DMS153 treated with DMSO at 0.1 percent for 48 hours (cell line): ENCODE data around the gene TUBB8.
"Not testable (repeated sequence)": the region's sequence is repeated elsewhere in the genome, so short reads cannot be mapped to it uniquely, and the experiment has no call there.

Source experiments
- DNase-seq: peaks from one replicate; lab custom pipeline; 2025; ENCODE audit not compliant: unreplicated experiment; lab: John Stamatoyannopoulos, UW

The TUBB8 gene

DNA sequence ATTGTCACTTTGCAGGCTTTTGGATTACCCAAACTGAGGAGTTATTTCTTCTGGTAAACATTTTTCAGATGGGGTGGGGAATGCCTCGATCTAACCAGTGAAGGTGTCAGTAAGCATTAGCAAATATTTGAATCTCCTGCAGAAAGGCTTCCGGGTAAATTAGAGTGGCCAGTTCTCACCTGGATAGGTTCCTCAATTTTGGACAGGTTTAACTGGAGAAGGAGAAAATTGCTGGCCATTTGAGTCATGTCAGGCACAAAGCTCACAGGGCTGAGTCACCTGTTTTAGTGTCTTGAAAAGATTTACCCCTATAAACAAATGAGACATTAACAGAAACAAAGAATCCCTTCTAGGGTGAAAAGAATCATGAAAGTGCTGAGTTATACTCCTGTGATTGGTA, 830 bp upstream of the TUBB8 start:
- not testable (repeated sequence) for DNase-seq

DNA sequence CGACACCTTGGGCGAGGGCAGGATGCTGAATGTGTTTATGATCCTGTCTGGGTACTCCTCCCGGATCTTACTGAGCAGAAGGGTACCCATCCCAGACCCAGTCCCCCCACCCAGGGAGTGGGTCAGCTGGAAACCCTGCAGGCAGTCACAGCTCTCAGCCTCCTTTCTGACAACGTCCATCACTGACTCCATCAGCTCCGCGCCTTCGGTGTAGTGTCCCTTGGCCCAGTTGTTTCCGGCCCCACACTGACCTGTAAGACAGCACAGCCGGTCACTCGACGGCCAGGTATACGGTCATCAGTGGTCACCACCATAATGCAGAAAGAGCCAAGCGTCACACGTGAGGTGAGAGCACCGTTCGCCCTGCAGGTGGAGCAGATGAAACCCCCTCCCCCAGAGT, 1.2 kb downstream of the TUBB8 start:
- DNase-seq = not testable (repeated sequence)

DNA sequence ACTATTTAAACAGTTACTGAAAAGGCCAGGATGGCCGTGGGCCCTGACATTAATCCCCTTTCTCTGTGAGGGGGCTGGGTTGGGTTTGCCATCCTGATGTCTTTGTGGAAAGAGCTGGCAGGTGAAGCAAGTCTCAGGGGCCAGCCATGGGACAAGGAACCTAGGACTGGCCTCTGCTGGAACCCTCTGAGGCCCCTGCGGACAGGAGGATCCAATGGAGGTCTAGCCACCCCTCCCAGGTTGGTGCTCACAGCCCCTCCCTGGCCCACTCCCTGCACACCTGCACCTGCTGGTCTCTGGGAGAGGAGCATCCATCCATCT, 35.8 kb downstream of the TUBB8 start:
- DNase-seq = not testable (repeated sequence)

DNA sequence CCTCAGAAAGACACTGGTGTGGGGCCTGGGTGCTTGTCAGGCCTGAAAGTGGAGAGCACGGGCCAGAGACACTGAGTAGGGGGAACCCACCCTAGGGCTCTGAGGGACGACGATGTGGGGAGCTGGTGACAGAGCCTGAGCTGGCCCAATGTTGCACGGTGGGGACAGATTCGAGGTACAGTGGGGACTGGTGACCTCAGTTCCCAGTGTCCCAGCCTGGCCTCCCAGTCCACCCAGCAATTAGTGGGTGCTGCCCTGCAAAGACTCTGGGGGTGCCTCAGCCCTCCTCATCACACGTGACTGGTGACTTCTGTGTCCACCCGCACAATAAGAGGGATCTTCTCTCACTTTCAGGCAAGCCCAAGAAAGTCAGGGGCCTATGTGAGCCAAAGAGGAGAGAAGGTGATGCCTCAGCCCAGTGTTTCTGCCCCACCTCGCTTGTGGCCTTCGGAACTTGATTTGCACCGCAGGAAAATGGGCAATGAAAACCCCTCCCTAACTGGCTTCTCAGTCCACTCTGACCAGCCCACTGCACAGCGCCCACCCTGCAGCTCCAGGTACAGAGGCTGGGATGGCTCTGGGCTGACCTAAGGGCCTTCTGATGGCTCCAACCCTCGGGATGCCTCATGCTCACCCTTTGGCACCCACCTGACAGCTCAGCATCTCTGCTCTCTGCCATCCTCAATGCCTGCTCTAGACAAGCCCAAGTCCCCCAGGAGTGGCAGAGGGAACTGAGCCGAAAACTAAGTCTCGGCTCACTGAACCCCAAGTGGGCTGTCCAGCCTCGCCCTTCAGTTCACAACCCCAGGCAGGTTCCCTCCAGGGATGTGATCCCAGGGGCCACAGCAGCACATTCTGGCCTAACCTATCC, 36.4 kb downstream of the TUBB8 start:
- not testable (repeated sequence) for DNase-seq

DNA sequence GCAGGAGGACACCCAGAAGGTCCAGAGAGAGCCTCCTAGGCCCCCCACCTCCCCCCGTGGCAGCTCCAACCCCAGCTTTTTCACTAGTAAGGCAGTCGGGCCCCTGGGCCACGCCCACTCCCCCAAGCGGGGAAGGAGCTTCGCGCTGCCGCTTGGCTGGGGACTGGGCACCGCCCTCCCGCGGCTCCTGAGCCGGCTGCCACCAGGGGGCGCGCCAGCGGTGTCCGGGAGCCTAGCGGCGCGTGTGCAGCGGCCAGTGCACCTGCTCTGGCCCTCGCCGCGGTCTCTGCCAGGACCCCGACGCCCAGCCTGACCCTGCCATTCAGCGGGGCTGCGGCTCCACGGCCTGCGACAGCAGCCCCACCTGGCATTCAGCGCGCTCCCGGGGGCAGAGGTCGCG, 37.8 kb downstream of the TUBB8 start:
- DNase-seq = not testable (repeated sequence)

DNA sequence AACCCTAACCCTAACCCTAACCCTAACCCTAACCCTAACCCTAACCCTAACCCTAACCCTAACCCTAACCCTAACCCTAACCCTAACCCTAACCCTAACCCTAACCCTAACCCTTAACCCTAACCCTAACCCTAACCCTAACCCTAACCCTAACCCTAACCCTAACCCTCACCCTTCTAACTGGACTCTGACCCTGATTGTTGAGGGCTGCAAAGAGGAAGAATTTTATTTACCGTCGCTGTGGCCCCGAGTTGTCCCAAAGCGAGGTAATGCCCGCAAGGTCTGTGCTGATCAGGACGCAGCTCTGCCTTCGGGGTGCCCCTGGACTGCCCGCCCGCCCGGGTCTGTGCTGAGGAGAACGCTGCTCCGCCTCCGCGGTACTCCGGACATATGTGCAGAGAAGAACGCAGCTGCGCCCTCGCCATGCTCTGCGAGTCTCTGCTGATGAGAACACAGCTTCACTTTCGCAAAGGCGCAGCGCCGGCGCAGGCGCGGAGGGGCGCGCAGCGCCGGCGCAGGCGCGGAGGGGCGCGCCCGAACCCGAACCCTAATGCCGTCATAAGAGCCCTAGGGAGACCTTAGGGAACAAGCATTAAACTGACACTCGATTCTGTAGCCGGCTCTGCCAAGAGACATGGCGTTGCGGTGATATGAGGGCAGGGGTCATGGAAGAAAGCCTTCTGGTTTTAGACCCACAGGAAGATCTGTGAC, 38.7 kb downstream of the TUBB8 start:
- not testable (repeated sequence) for DNase-seq
